ENCODE measurements around the gene ATP6V0E2. TPM values are rescaled to one million over a fixed set of nuclear protein-coding genes. Genes with fewer than 3 reads are reported as not detected.

The ATP6V0E2 gene
- total RNA-seq, 1 donor from 2014 or later: 27.1 TPM

GRCh38 chr7:149864751-149865150 lies 9.0 kb upstream of the ATP6V0E2 start:
- Mint-ChIP-seq H3K4me1 (ENCODE audit: unreplicated experiment) (no peaks in the 10 kb centered on the region), H3K9me3 (ENCODE audit: unreplicated experiment) (no peaks in the 10 kb centered on the region), H3K27ac (ENCODE audit: unreplicated experiment) (no peak overlapping the region), H3K36me3 (ENCODE audit: unreplicated experiment) (peaks cover 17% of the 10 kb centered on the region), H3K4me3 (ENCODE audit: unreplicated experiment) (no peak overlapping the region), H3K27me3 (ENCODE audit: unreplicated experiment) (no peaks in the 10 kb centered on the region)
- no peak for DNase-seq (ENCODE audit: extremely low spot score, unreplicated experiment)
- no peak for TF ChIP-seq CTCF (IDR thresholded peaks at IDR 0.05)

- H3K4me3 Mint-ChIP-seq (ENCODE audit: unreplicated experiment): no peak overlapping the region
- no peak overlapping the region for H3K27ac Mint-ChIP-seq (ENCODE audit: unreplicated experiment)
- H3K27me3 Mint-ChIP-seq (ENCODE audit: unreplicated experiment): no peaks in the 10 kb centered on the region
- no peak for DNase-seq (ENCODE audit: extremely low spot score, unreplicated experiment)
- no peak for TF ChIP-seq CTCF (IDR thresholded peaks at IDR 0.05)
- no peaks in the 10 kb centered on the region for H3K4me1 Mint-ChIP-seq (ENCODE audit: unreplicated experiment)
- peaks cover 11% of the 10 kb centered on the region for H3K36me3 Mint-ChIP-seq (ENCODE audit: unreplicated experiment)
- H3K9me3 Mint-ChIP-seq (ENCODE audit: unreplicated experiment): no peaks in the 10 kb centered on the region
Observed at GRCh38 chr7:149865437-149865836, 8.3 kb upstream of the ATP6V0E2 start.

- Mint-ChIP-seq H3K9me3 (ENCODE audit: unreplicated experiment) (no peaks in the 10 kb centered on the region), H3K4me1 (ENCODE audit: unreplicated experiment) (no peaks in the 10 kb centered on the region), H3K27ac (ENCODE audit: unreplicated experiment) (no peak overlapping the region), H3K4me3 (ENCODE audit: unreplicated experiment) (no peak overlapping the region), H3K36me3 (ENCODE audit: unreplicated experiment) (peaks cover 8% of the 10 kb centered on the region), H3K27me3 (ENCODE audit: unreplicated experiment) (no peaks in the 10 kb centered on the region)
- DNase-seq (ENCODE audit: extremely low spot score, unreplicated experiment): no peak
- TF ChIP-seq CTCF (IDR thresholded peaks at IDR 0.05): no peak
Observed at GRCh38 chr7:149866139-149866778, 7.5 kb upstream of the ATP6V0E2 start.

- Mint-ChIP-seq H3K4me3 (ENCODE audit: unreplicated experiment) (no peak overlapping the region), H3K27ac (ENCODE audit: unreplicated experiment) (no peak overlapping the region), H3K36me3 (ENCODE audit: unreplicated experiment) (peaks cover 8% of the 10 kb centered on the region), H3K27me3 (ENCODE audit: unreplicated experiment) (no peaks in the 10 kb centered on the region), H3K4me1 (ENCODE audit: unreplicated experiment) (no peaks in the 10 kb centered on the region), H3K9me3 (ENCODE audit: unreplicated experiment) (no peaks in the 10 kb centered on the region)
- no peak for DNase-seq (ENCODE audit: extremely low spot score, unreplicated experiment)
- no peak for TF ChIP-seq CTCF (IDR thresholded peaks at IDR 0.05)
Observed at GRCh38 chr7:149866779-149867447, 6.9 kb upstream of the ATP6V0E2 start.

- no peaks in the 10 kb centered on the region for H3K27me3 Mint-ChIP-seq (ENCODE audit: unreplicated experiment)
- no peak overlapping the region for H3K4me3 Mint-ChIP-seq (ENCODE audit: unreplicated experiment)
- no peak for TF ChIP-seq CTCF (IDR thresholded peaks at IDR 0.05)
- H3K4me1 Mint-ChIP-seq (ENCODE audit: unreplicated experiment): peaks cover 8% of the 10 kb centered on the region
- peaks cover 3% of the 10 kb centered on the region for H3K36me3 Mint-ChIP-seq (ENCODE audit: unreplicated experiment)
- H3K9me3 Mint-ChIP-seq (ENCODE audit: unreplicated experiment): no peaks in the 10 kb centered on the region
- no peak for DNase-seq (ENCODE audit: extremely low spot score, unreplicated experiment)
- no peak overlapping the region for H3K27ac Mint-ChIP-seq (ENCODE audit: unreplicated experiment)
Observed at GRCh38 chr7:149867762-149868622, 5.8 kb upstream of the ATP6V0E2 start.

Data from osteocyte (in vitro differentiated cells).